ENCODE data around the gene FRMD8. TPM values are rescaled to one million over a fixed set of nuclear protein-coding genes. Genes with fewer than 3 reads are reported as not detected.
A peak's percentile ranks its signal among the peaks of the same experiment; 100 is the strongest.

Gene FRMD8
- total RNA-seq, 1 donor from 2014 or later, result 9.7 TPM

DNA sequence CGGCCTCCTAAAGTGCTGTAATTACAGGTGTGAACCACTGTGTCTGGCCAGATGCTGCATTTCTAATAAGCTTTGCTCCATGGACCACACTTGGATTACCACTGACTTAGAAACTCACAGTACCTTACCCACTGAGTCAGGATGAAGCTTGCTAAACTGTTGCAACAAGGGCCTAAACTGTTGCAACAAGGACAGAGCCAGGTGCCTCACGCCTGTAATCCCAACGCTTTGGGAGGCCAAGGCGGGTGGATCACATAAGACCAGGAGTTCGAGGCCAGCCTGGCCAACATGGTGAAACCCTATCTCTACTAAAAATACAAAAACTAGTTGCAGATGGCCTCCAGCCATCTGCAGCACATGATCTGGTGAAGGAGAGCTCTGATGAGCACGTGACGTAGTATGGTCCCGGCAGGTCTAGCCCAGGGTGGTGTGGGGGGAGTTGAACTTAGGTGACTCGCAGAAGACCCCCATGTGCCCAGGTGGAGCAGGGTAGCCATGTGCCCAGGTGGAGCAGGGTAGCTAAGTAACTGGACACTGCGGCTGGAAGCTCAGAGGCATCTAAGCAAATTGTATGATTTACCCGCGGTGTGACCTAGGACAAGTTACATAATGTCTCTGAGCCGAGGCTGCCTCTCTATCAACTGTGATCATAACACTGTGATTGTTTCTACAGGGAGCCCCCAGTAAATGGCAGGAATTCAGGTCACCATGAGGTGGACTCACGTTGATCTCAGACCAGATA is 12.4 kb upstream of the FRMD8 start:
- ATAC-seq, result no peak
- intact Hi-C loops (cut with micrococcal nuclease), result no loop called here
- no peak for DNase-seq

DNA sequence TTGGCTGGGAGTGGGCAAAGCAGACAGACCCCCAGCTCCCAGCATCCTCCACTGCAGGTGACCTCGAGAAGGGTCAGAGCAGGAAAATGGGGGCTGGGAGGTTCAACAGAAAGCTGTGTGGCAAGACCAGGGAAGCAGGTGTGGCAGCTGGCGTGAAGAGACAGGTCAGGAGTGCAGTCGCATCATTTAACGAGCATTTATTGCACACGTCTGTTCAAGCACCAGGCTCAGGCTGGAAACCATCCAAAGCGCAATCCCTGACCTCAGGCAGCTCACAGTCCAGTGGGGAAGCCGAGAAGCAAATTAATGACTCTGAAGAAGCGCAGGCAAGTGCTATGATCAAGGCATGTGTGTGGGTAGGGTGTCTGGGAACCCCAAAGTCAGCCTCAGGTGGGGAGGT is 11.4 kb upstream of the FRMD8 start:
- no peak for ATAC-seq
- intact Hi-C loops (cut with micrococcal nuclease), result no loop called here
- no peak for DNase-seq

DNA sequence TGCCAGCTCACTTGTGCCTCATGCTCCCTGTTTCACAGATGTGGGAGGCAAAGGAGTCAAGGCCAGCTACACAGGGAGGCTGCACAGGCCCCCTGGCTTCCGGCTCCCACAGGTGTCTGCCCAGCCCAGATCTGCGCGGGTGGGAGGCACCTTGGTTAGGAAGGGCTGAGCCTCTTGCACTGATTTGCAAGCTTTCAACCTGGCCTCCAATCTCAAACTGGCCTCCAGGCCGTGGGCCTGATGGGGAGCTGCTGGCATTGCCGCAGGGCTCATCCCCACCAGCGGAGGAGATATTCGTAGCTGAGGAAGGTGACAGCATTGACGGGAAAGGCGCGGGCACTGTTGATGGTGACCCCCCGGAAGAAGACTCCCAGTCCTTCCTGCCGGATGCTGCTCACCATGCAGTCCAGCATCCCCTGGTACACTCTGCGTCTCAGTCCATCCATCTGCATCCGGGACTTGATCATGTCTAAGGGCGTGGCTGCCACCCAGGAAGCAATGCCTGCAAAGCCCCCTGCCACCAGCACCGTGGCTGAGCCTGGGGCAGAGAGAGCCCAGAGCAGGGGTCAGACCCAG is 10.2 kb upstream of the FRMD8 start:
- no peak for ATAC-seq
- intact Hi-C loops (cut with micrococcal nuclease), result no loop called here

DNA sequence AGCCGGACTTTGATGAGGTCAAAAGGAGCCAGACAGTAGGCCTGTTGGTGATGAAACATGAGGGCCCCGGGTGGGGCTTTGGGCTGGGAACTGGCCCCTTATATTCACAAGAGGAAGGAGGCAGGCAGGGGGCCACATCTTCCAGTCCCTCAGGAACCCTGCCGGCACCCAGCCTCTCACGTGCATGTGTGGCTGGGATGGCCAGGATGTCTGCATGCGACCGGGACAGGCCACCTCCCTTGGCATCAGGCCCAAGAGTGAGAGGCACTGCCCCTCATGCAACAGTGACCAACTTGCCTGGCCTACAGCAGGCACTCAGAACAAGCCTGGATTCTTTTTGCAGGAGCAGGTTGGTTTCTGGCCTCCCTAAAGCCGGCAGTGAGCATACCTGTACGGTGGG is 9.4 kb upstream of the FRMD8 start:
- ATAC-seq, result peak; percentile 5
- DNase-seq, result no peak
- intact Hi-C loops (cut with micrococcal nuclease), result no loop called here

More for the DNA sequence above, 10.2 kb upstream of the FRMD8 start:
- DNase-seq, result no peak

DNA sequence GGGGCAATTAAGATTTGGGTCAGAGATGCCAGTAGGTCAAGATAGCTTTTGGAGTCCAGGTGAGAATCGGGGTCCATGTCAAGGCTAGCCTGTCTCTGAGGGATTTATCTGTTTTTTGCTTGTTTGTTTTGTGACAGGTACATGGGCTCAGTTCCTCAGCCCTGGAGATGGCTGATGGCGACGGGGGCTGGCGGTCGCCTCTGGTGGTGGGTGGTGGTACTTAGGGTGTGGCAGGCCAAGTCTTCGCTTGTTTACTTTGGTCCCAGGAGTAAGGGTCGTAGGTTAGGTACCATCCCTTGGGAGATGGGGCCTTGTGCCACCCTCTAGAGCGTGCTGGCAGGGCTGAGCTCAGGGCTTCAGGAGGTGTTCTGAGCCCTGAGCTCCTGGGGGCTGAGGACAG is 8.7 kb upstream of the FRMD8 start:
- intact Hi-C loops (cut with micrococcal nuclease), result no loop called here
- ATAC-seq, result no peak

DNA sequence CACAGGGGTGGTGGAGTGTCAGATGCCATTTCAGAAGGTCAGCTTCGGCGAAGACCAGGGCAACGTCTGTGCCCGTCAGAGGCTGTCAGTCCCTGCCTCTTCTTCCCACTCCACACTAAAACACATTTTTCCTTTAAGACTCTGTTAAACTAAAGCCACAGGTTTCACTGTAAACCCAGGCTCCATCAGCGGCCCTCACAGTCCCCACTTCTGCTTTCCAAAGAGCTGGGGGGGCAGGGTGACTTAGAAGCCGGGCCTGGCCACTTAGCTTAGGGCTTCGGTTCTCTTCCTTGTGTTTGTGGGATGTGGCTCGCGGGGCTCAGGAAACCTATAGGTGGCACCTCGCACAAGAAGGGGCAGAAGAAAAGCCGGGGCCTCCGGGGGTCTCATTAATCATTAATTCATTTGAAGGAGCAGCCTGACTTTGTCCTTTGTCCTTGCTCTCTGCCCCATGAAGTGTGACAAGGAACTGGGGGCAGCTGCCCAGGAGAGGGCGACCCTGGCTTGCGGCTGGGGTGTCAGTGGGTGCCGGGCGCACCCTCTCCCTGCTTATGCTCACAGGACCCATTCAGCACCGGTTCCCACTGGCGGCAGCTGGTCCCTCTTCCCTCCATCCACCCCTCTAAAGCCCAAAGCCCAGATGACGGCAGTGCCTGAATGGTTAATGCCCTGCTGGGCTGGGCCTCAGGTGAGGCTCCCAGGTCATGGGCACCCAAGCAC is 8.1 kb upstream of the FRMD8 start:
- ATAC-seq (no peak), DNase-seq (no peak)
- intact Hi-C loops (cut with micrococcal nuclease), result no loop called here

More for the DNA sequence above, 8.7 kb upstream of the FRMD8 start:
- DNase-seq, result no peak

DNA sequence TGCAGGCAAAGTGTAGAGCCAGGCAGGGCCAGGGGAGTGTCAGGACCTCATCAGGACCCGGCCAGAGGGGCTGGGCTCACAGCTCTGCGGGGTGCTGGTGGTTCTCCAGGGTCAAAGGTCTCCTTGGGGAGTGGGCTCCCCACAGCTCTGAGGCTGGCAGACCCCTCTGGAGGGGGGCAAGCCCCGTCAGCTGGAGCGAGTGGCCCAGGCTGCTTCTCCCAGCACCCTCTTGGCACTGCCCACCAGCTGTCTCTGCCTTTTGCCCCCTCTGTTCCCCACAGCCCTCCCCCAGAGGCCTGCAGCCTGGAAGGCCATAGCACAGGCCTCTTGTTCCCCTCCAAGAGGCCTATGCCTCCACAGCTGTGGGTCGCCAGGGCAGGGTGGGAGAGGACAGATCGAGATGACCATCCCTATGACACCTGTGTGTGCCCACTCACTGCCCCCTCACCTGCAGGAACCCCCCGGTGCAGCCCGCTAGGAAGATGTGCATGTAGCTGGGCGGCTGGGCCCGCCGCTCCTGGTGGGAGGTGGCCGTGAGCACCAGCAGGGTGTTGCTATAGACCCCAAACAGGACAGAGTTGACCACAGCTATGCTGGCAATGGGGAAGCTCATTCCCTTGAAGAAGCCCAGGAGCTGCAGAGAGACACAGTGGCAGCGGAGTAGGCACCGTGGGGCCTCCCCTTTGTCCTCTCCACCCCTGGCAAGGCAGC is 7.4 kb upstream of the FRMD8 start:
- DNase-seq (no peak), ATAC-seq (no peak)
- intact Hi-C loops (cut with micrococcal nuclease), result no loop called here

DNA sequence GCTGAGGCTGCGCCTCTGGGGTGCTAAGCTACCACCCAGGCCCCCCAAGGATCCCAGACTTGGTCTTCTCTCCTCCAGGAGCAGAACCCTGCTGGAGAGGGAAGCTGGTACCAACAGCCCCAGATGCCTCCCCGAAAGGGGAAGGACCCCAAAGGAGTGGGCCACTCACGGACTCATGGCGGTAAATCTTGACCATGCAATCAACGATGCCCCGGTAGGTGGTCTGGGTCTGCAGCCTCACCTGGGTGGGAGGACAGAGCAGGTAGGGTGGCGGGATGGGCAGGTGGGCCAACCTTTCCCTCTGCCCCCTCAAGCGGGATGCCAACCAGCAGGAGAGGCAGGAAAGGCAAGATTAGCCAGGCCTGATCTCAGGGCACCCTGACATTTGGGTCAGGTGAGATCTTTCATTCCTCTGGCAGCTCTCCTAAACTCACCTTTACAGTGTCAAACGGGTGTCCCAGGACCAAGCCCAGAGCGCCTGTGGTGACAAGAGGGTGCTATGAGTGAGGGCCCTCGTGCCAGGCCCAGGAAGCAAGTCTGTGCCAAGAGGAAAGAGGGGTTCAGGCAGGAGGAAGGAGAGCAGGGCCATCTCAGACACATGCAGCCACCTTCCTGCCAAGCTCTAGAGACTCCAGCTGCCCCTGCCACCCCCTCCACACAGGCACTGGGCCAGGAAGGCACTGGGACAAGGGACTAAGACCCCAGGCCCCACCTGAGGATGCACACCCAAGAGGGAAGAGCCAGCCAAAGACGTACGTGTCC is 6.6 kb upstream of the FRMD8 start:
- DNase-seq (no peak), ATAC-seq (no peak)
- intact Hi-C loops (cut with micrococcal nuclease), result no loop called here

DNA sequence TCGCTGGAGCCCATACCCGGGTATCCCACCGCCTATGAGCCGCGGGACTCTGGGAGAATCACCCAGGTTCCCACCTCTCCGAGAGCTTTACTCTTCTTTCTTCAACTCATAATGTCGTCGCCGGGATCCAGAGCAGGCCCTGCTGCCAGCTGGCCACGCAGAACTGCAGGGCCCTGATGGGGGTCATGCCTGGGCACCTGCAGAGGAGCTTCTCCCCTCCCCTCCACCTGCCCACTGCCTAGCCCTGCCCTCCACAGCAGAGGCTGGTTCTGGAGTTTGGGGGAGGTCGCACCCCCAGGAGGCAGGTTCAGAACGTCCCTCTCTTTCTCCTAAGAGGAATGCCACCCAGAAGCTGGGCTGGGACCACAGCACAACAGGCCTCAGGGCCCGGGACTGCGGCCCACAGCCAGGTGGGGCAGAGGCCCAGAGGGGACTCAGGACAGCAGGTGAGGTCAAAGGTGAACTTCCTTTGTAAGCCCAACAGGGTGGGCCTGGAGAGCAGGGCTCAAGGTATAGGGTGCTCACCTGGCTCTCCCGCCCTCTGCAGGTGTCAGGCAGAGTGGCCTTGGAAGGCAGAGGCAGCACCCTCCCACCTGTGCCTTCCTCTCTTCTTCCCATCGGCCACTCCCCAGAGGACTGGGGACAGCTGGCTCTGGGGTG is 5.8 kb upstream of the FRMD8 start:
- ATAC-seq (no peak), DNase-seq (no peak)
- intact Hi-C loops (cut with micrococcal nuclease), result no loop called here

DNA sequence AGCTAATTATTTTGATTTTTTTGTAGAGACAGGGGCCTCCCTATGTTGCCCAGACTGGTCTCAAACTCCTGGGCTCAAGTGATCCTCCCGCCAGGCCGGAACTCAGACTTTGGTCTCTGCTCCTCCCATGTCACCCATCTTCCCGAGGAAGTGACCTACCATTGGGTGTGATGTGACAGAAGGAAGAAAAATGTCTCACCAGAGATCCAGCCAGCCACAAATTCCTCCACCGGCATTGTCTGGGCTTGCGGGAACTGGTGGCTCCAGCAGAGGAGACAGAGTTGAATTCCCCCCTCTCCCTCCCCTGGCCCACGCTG is 4.8 kb upstream of the FRMD8 start:
- DNase-seq (peak; percentile 56), ATAC-seq (peak; percentile 20)
- intact Hi-C loops (cut with micrococcal nuclease), result no loop called here

DNA sequence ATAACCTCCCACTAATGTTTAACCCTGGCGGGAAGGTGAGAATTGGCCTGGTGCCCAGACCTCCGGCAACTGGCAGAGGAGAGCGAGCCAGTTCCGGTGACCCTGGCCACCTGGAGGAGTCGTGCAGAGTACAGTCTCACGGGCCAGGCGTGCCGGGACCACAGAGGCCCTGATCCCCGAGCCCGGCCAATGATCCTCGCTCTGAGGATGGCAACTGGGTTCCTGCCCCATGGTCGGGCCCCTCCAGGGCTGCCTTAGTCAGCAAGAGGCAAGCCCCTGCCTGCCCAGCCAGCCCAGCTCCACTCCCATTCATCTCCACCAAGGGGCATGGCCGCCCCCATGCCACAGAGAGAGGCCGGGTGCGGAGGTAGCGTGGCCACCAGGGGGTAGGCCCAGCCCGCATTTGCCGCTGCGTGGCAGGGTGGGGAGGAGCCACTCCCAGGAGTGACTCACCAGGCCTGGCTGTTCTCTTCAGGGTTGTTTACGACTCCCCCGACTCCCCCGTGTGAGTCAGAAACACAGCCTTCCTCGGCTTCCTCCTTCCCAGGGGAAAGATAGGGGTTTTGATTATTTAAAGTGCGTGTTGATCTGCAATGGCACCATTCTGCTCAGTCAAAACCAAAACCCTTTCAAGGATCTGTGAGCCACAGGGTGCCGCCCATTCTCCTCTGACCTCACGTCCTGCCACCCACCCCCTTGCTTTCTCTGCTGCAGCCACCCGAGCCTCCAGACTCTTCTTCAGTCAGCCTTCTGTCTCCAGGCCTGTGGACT is 4.2 kb upstream of the FRMD8 start, which contains the start of gene SLC25A45:
Gene SLC25A45 (minus strand): TSS at position 614 of the 771 bp plus-strand sequence. CDS start 695 bp downstream, outside the sequence.
- ATAC-seq, result peak; percentile 91
- DNase-seq, result peak; percentile 94
- intact Hi-C loops (cut with micrococcal nuclease), result no loop called here

DNA sequence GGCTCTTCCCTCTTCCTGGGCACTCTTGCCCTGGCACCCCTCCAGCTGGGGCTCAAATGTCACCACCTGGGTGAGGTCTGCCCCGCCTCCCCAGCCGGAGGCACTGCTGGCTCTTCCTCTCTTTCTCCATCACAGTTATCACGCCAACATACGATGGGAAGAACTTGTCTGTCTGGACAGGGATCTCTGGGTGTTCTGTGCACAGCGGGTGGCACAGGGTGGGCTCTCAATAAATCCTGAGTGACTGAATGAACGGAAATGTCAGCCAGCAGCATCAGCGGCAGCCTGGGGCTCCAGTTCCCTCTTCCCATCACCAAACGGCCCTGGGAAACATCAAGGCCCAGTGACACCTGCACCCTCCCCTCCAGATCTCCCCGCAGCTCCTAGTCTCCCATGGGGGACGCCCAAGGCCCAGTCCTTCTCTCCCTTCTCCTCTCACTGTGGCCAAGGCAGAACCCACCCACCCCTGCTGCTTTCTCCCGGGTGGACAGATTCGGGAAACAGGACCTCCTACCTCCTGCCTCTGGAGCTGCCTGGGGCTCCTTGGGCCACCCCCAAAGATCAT is 3.6 kb upstream of the FRMD8 start:
- DNase-seq (peak; percentile 90), ATAC-seq (no peak)
- intact Hi-C loops (cut with micrococcal nuclease), result no loop called here

DNA sequence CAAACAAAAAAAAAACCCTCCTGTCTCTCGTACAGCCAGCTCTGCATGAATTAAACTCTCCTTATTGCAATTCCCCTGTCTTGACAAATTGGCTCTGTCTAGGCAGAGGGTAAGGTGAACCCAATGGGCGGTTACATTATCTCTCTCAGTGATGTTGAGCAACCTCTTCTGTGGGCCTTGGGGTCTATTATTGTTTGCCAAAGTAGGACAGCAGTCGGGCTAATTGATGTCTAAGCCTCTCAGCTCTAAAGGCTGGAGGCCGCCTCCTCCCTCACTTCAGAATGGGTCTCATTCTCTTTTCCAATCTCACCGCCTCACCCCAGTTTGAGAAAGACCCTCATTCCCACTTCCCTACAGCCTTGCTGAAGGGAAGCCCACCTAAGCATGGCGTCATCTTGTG is 2.7 kb upstream of the FRMD8 start:
- no peak for ATAC-seq
- intact Hi-C loops (cut with micrococcal nuclease), result no loop called here
- no peak for DNase-seq

DNA sequence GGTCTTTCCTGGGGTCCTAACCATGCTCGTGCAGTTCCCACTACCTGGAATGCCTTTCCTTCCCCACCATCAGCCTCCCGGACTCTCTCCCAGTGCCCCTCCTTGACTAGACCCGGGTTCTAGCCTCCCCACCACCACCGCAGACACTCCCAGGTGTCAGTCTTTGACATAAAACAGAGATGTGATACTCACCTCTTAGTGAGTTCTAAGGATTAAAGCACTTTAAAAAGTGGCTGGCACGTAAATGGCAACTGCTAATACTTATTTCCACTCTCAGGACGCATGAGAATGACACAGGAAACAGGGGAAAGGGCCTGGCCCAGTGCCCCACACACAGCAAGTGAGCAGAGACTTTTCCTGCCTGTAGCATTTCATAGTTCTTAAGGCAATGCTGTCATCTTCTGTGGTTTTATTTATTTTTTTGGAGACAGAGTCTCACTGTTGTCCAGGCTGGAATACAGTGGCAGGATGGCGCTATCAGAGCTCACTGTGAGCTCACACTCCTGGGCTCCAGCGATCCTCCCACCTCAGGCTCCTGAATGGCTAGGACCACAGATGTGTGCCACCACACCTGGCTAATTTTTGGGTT is 2.0 kb upstream of the FRMD8 start:
- intact Hi-C loops (cut with micrococcal nuclease), result no loop called here
- ATAC-seq, result no peak
- no peak for DNase-seq

DNA sequence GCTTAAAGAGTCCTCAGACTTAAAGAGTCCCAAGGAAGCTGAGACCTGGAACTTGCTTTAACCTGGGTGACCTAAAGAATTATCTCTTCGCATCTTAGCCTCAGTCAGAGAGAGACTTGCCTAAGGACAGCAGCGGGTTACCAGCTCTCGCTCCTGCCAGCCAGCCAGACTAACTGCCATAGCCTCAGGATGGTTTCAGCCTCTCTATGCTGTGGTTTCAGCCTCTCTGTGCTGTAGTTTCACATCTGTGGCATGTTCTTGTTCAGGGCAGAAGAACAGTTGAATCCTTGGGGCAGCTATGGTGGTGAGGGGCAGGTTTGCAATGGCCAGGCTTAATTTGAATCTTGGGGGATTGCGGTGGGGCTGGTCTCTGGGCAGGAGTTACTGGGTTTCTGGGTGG is 2.3 kb downstream of the FRMD8 start:
- intact Hi-C loops (cut with micrococcal nuclease), result no loop called here
- ATAC-seq, result no peak

DNA sequence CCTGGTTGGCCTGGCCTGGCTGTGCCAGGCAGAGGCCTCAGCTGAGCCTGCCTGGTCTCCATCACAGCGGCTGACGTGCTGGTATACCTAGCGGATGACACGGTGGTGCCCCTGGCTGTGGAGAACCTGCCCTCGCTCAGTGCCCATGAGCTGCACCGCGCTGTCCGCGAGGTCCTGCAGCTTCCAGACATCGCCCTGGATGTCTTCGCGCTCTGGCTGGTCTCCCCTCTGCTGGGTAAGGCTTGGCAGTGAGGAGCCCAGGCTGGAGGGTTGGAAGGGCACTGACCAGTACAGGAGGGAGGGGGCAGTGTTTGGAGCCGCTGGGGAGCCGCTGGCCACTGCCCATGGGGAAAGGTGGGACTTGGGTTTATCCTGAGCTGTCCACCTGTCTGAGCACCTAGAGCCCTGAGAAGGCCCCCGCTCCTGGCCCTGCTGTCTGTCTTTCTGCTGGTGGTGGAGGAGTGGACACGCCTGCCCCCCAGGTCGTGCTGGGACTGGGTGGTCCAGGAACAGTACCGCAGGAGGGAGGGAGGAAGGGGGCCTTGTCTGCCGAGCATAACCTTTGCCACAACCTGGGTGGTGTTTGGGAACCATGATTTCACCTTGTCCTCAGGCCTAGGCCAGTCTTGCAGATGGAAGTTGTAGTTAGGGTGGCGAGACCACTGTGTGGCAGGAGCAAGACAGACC is 3.0 kb downstream of the FRMD8 start:
- intact Hi-C loops (cut with micrococcal nuclease), result no loop called here
- ATAC-seq, result no peak
- DNase-seq, result no peak

More for the DNA sequence above, 2.3 kb downstream of the FRMD8 start:
- DNase-seq, result no peak

Data from left ventricle myocardium superior (tissue), 1 donor.